ENCODE measurements around the gene AGPS.

DNA sequence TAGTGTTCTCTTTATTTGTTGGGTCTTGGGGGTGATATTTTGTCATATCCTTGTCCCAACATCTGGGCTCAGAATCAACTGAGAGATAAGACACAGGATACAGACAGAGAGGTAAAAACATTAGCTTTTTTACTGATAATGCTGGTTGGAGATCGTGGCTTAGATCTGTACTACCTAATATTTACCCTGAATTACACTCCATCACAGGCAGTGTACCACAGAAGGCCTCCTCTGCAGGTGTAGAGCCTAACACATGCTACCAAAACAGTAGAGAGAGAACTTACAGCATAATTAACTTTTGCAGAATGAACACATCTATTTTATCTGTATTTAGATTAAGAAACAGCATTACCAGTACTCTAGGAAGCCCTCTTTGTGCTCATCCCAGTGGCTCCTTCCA lies 6.8 kb downstream of the AGPS start:
- TF ChIP-seq, protein P1, sequence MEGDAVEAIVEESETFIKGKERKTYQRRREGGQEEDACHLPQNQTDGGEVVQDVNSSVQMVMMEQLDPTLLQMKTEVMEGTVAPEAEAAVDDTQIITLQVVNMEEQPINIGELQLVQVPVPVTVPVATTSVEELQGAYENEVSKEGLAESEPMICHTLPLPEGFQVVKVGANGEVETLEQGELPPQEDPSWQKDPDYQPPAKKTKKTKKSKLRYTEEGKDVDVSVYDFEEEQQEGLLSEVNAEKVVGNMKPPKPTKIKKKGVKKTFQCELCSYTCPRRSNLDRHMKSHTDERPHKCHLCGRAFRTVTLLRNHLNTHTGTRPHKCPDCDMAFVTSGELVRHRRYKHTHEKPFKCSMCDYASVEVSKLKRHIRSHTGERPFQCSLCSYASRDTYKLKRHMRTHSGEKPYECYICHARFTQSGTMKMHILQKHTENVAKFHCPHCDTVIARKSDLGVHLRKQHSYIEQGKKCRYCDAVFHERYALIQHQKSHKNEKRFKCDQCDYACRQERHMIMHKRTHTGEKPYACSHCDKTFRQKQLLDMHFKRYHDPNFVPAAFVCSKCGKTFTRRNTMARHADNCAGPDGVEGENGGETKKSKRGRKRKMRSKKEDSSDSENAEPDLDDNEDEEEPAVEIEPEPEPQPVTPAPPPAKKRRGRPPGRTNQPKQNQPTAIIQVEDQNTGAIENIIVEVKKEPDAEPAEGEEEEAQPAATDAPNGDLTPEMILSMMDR (IDR thresholded peaks at IDR 0.05): no peak
- no peak for TF ChIP-seq POLR2A (IDR thresholded peaks at IDR 0.05)
